ENCODE results near the gene VSTM2B. TPM values are rescaled to one million over a fixed set of nuclear protein-coding genes. Genes with fewer than 3 reads are reported as not detected.

VSTM2B gene
- total RNA-seq, 1 donor from 2014 or later = not detected

DNA sequence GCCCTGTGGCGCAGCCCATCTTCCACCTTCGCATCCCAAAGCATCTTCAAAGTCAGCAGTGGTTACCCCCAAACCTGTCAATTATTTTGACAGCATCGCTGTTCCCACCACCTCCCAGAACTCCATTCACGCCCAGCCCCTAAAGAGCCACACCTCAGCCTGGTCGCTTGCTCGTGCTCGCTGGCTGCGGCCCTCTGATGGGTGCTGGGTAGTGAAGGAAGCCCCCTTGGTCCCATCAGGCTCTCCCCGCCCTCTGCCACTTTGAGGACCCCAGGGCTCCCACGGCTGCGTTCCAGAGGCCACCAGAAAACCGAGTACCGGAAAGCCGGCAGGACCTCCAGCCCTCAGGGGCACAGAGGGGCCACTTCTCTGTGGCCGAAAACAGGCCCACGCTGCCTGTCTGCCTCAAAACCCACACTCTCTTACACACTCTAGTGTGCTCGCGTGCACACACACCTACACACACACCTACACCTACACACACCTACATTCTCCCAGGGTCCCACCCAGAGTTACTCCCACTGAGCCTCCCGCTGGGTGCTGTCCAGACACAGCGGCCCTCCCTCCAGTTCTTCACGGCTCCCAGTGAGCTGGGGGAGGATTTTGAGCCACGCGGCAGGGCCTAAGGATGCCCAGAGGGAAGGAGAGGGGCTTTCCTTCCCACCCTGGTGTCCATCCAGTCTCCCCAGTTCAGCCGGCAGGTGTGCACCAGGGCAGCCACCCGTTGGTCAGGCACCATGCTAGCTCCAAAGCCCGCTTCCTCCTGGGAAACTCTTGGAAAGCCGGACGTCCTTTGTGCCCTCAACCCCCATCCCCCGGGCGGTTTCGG is 1.9 kb downstream of the VSTM2B start:
- Mint-ChIP-seq H3K9me3 (peaks cover 2% of the 10 kb centered on the region), H3K27me3 (ENCODE audit: insufficient read depth, low read depth) (peaks cover 70% of the 10 kb centered on the region), H3K4me3 (peak overlapping the region; percentile 80), H3K4me1 (peaks cover 21% of the 10 kb centered on the region), H3K36me3 (no peaks in the 10 kb centered on the region), H3K27ac (no peak overlapping the region)
- Histone ChIP-seq H3K9ac (no peak overlapping the region), H3K4me3 (peak overlapping the region; percentile 67), H4K20me1 (ENCODE audit: low read depth) (peaks cover 32% of the 10 kb centered on the region), H3K27me3 (peaks cover 94% of the 10 kb centered on the region), H3K4me1 (peaks cover 28% of the 10 kb centered on the region), H2AFZ (replicated peaks) (peak overlapping the region; percentile 94), H3F3A (ENCODE audit: low read depth) (peaks cover 31% of the 10 kb centered on the region), H3K4me2 (peak overlapping the region; percentile 99), H3K36me3 (no peaks in the 10 kb centered on the region), H3K9me3 (ENCODE audit: low read depth) (no peaks in the 10 kb centered on the region), H3K27ac (no peak overlapping the region), H3K79me2 (ENCODE audit: low read depth) (no peaks in the 10 kb centered on the region)
- DNase-seq (ENCODE audit: low spot score) = no peak
- TF ChIP-seq EZH2 (IDR thresholded peaks at IDR 0.05) (no peak), EZH2phosphoT487 (IDR thresholded peaks at IDR 0.05) (no peak)
- TF ChIP-seq, protein P1, sequence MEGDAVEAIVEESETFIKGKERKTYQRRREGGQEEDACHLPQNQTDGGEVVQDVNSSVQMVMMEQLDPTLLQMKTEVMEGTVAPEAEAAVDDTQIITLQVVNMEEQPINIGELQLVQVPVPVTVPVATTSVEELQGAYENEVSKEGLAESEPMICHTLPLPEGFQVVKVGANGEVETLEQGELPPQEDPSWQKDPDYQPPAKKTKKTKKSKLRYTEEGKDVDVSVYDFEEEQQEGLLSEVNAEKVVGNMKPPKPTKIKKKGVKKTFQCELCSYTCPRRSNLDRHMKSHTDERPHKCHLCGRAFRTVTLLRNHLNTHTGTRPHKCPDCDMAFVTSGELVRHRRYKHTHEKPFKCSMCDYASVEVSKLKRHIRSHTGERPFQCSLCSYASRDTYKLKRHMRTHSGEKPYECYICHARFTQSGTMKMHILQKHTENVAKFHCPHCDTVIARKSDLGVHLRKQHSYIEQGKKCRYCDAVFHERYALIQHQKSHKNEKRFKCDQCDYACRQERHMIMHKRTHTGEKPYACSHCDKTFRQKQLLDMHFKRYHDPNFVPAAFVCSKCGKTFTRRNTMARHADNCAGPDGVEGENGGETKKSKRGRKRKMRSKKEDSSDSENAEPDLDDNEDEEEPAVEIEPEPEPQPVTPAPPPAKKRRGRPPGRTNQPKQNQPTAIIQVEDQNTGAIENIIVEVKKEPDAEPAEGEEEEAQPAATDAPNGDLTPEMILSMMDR (IDR thresholded peaks at IDR 0.05) = peak; percentile 54

DNA sequence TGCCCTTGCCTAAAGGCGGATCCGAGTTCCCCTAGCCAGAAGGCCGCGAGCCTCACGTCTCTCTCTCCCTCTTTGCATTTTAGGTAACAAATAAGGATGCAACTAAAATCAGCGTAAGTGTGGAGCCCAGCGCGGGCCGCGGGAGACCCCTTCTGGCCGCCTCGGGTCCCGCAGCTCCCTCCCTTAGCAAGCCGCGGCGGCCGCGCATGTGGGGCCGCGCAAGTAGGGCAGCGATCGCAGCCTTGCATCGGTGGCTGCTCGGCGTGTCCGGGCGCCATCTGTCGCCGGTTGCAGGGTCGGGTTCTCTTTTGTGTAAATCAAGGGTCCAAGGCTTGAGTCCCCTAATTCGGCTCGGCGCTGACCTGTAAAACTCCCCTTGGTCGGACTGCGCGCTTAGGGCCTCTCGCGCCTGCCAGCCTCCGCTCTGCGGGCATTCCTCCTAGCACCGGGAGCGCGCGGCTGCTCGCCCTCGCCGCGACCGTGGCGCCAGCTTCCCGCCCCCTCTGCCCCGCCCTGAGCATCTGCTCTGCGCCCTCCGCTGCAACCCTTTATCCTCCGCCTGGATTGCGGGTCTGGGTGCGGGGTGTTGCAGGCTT is 2.7 kb downstream of the VSTM2B start:
- peaks cover 21% of the 10 kb centered on the region for H3K4me1 Mint-ChIP-seq
- H3K27ac ChIP-seq = no peak overlapping the region
- H2AFZ ChIP-seq (replicated peaks) = peak overlapping the region; percentile 84
- no peaks in the 10 kb centered on the region for H3K79me2 ChIP-seq (ENCODE audit: low read depth)
- H3K27ac Mint-ChIP-seq = no peak overlapping the region
- peak overlapping the region; percentile 80 for H3K4me3 Mint-ChIP-seq
- peaks cover 2% of the 10 kb centered on the region for H3K9me3 Mint-ChIP-seq
- peak overlapping the region; percentile 52 for H3K4me3 ChIP-seq
- H3K27me3 Mint-ChIP-seq (ENCODE audit: insufficient read depth, low read depth) = peaks cover 66% of the 10 kb centered on the region
- H3K9me3 ChIP-seq (ENCODE audit: low read depth) = no peaks in the 10 kb centered on the region
- H3K4me2 ChIP-seq = peak overlapping the region; percentile 99
- peaks cover 87% of the 10 kb centered on the region for H3K27me3 ChIP-seq
- H4K20me1 ChIP-seq (ENCODE audit: low read depth) = peaks cover 32% of the 10 kb centered on the region
- peaks cover 31% of the 10 kb centered on the region for H3F3A ChIP-seq (ENCODE audit: low read depth)
- H3K4me1 ChIP-seq = peaks cover 28% of the 10 kb centered on the region
- TF ChIP-seq EZH2 (IDR thresholded peaks at IDR 0.05) (peak; percentile 79), EZH2phosphoT487 (IDR thresholded peaks at IDR 0.05) (no peak)
- TF ChIP-seq, protein P1 (IDR thresholded peaks at IDR 0.05) = peak; percentile 89
- peak; percentile 95 for DNase-seq (ENCODE audit: low spot score)
- H3K9ac ChIP-seq = no peak overlapping the region
- H3K36me3 Mint-ChIP-seq = no peaks in the 10 kb centered on the region
- H3K36me3 ChIP-seq = no peaks in the 10 kb centered on the region

DNA sequence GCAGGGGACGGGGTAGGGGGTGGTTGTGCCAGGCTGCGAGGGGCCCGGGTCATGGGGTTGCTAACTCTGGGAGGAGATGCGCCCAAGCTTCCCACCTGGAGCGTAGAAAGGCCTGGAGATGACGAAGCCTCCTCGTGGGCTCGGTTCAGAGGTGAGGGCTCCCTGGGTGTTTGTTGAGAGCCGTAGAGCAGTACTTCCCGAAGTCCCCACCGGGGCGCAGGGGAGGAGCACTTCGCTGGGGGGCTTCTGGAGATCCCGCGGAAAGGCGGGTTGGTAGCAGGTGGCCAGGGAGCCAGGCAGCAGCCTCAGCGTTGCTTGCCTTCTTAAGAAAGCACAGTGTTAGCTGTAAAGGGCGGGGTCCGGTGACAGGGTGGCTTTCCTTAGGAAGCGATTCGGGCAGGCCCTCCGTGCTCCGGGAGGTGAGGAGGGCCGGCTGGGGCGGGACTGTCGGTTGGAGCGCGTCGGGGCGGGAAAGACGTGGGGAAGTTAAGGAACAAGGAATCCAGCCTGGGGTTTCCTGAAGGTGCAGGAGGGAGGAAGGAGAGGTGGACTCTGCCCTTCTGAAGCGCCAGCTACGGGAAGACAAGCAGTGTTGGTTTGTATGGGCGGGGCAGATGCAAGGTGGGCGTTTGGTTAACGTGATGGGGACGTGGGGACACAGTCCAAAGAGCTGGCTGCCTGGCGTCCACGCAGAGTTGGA is 3.3 kb downstream of the VSTM2B start:
- H3K9me3 Mint-ChIP-seq = peaks cover 2% of the 10 kb centered on the region
- peak overlapping the region; percentile 84 for H2AFZ ChIP-seq (replicated peaks)

More for the DNA sequence above, 3.3 kb downstream of the VSTM2B start:
- DNase-seq (ENCODE audit: low spot score) = peak; percentile 48
- Histone ChIP-seq H3K4me1 (peaks cover 28% of the 10 kb centered on the region), H3F3A (ENCODE audit: low read depth) (peaks cover 30% of the 10 kb centered on the region), H3K27ac (no peak overlapping the region), H3K9me3 (ENCODE audit: low read depth) (no peaks in the 10 kb centered on the region), H3K9ac (no peak overlapping the region), H4K20me1 (ENCODE audit: low read depth) (peaks cover 31% of the 10 kb centered on the region), H3K4me2 (peak overlapping the region; percentile 99), H3K27me3 (peaks cover 81% of the 10 kb centered on the region), H3K79me2 (ENCODE audit: low read depth) (no peaks in the 10 kb centered on the region), H3K4me3 (peak overlapping the region; percentile 52), H3K36me3 (no peaks in the 10 kb centered on the region)
- Mint-ChIP-seq H3K4me3 (peak overlapping the region; percentile 65), H3K27ac (no peak overlapping the region), H3K27me3 (ENCODE audit: insufficient read depth, low read depth) (peaks cover 62% of the 10 kb centered on the region), H3K4me1 (peaks cover 21% of the 10 kb centered on the region), H3K36me3 (no peaks in the 10 kb centered on the region)
- TF ChIP-seq EZH2 (IDR thresholded peaks at IDR 0.05) (peak; percentile 72), EZH2phosphoT487 (IDR thresholded peaks at IDR 0.05) (peak; percentile 89)
- TF ChIP-seq, protein P1 (IDR thresholded peaks at IDR 0.05) = no peak
